Skin of body (tissue), 2 donors: ENCODE data around the gene CPE. TPM values are rescaled to one million over a fixed set of nuclear protein-coding genes. Genes with fewer than 3 reads are reported as not detected.

Experiments
- small RNA-seq: library from RNA; depleted of rRNA; stranded (forward); fragments of <200 nt; gene quantifications from one replicate; pipeline ENCODE3, GENCODE V24; 2014; ENCODE audit warnings: low replicate concordance
- total RNA-seq: library from RNA; depleted of rRNA; stranded (reverse); fragments of >200 nt; gene quantifications from one replicate; pipeline ENCODE4 v1.2.3, GENCODE V29; 2014

Gene CPE
- total RNA-seq, 1 donor from 2014 or later, result 87.3 TPM

Small RNAs within 50 kb of the gene (small RNA-seq; reads per million reads assigned to genes)
- gene MIR578 (not detected), gene SCGB1D5P (not detected)

Other genes with a start within 250 kb of the CPE start
- 10.1 TPM for gene KLHL2, start 171.4 kb upstream of the CPE start, total RNA-seq
- 176 TPM for gene MSMO1, start 51.3 kb upstream of the CPE start, total RNA-seq